SU-DHL-6 (cell line): Measurements from ENCODE around the gene ETV3L.
"Not testable (repeated sequence)": the region's sequence is repeated elsewhere in the genome, so short reads cannot be mapped to it uniquely, and the experiment has no call there.

Experiments used
- H2AFZ ChIP-seq: fragments of 200-600 bp; sonication (generic); 2 replicates; pipeline ENCODE4 v1.6.1; 2014; ENCODE audit warnings: low read depth, mild to moderate bottlenecking, moderate library complexity, mixed read lengths, antibody characterized with exemption, low read length; ENCODE audit not compliant: severe bottlenecking
- H3F3A ChIP-seq: fragments of 200-600 bp; shearing (Covaris generic); 2 replicates; pipeline ENCODE4 v1.6.0; 2016; ENCODE audit warnings: antibody characterized with exemption, mild to moderate bottlenecking; ENCODE audit not compliant: insufficient read depth
- H3K27ac ChIP-seq: fragments of 200-600 bp; sonication (generic); 2 replicates; pipeline ENCODE4 v1.5.1; 2016; ENCODE audit warnings: low read depth, mild to moderate bottlenecking, low read length, moderate library complexity, mixed read lengths
- H3K27me3 ChIP-seq: fragments of 200-600 bp; sonication (generic), shearing (Covaris generic); 2 replicates; pipeline ENCODE4 v1.6.0; 2014; ENCODE audit warnings: mild to moderate bottlenecking, low read length
- H3K36me3 ChIP-seq: fragments of 200-600 bp; sonication (generic); 2 replicates; pipeline ENCODE4 v1.6.1; 2014; ENCODE audit warnings: mild to moderate bottlenecking, low read length, mixed read lengths
- H3K4me2 ChIP-seq: fragments of 300-600, 200-600 bp; shearing (Covaris generic), sonication (generic); 2 replicates; pipeline ENCODE4 v1.6.0; 2014; ENCODE audit warnings: low read length, low read depth, mild to moderate bottlenecking; ENCODE audit not compliant: poor library complexity, severe bottlenecking
- H3K4me3 ChIP-seq: fragments of 200-600 bp; sonication (generic); 2 replicates; pipeline ENCODE4 v1.5.1; 2014; ENCODE audit warnings: antibody characterized with exemption, low read length, mild to moderate bottlenecking, mixed read lengths; ENCODE audit not compliant: insufficient read depth, poor library complexity, severe bottlenecking
- H3K79me2 ChIP-seq: fragments of 200-600 bp; sonication (generic); 2 replicates; pipeline ENCODE4 v1.6.1; 2014; ENCODE audit warnings: mild to moderate bottlenecking, low read length, moderate library complexity; ENCODE audit not compliant: insufficient read depth
- H3K9ac ChIP-seq: fragments of 200-600 bp; sonication (generic); 2 replicates; pipeline ENCODE4 v1.7.0; 2014; ENCODE audit warnings: mild to moderate bottlenecking, low read length
- H3K9me2 ChIP-seq: fragments of 200-600 bp; sonication (generic); replicated peaks from 2 replicates; pipeline ENCODE4 v1.6.1; 2014; ENCODE audit warnings: low read length; ENCODE audit not compliant: insufficient read depth
- H3K9me3 ChIP-seq: fragments of 200-600 bp; sonication (generic); 2 replicates; pipeline ENCODE4 v1.6.1; 2014; ENCODE audit warnings: low read length, mixed read lengths; ENCODE audit not compliant: insufficient read depth
- H4K20me1 ChIP-seq: fragments of 200-600 bp; sonication (generic); 2 replicates; pipeline ENCODE4 v1.6.1; 2014; ENCODE audit warnings: low read depth, mild to moderate bottlenecking, antibody characterized with exemption, low read length, moderate library complexity, mixed read lengths
- EZH2phosphoT487 ChIP-seq: fragments of 200-600 bp; sonication (generic), shearing (Covaris generic); conservative IDR thresholded peaks from 2 replicates; pipeline ENCODE4 v1.6.1; 2018; ENCODE audit warnings: mild to moderate bottlenecking, antibody characterized with exemption, low read length, moderate library complexity, mixed read lengths
- TF ChIP-seq, protein P1 (sequence below): fragments of 200-600 bp; sonication (generic); IDR thresholded peaks from one replicate; pipeline ENCODE4 v1.5.1; 2017; ENCODE audit warnings: antibody characterized with exemption, mild to moderate bottlenecking, low read length, moderate library complexity; ENCODE audit not compliant: insufficient read depth, poor library complexity, severe bottlenecking

Gene ETV3L

DNA sequence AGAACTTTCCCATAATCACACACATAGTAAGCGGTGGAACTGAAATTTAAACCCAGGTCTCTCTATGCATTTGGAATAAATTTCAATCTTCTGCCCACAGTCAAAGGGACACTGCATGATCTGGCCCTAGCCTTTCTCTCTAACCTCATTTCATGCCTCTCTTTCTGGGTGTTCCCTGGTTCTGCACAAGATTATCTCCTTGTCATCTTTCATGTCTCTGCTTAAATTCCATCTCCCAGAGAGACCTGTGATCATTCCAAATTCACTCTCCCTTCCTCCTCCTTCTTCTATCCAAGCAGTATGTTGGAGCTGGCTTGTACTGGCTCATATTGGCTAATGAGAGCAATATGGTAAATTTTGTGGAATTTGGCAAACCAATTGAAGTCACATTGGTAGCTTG is 22.2 kb downstream of the ETV3L start:
- TF ChIP-seq, protein P1, sequence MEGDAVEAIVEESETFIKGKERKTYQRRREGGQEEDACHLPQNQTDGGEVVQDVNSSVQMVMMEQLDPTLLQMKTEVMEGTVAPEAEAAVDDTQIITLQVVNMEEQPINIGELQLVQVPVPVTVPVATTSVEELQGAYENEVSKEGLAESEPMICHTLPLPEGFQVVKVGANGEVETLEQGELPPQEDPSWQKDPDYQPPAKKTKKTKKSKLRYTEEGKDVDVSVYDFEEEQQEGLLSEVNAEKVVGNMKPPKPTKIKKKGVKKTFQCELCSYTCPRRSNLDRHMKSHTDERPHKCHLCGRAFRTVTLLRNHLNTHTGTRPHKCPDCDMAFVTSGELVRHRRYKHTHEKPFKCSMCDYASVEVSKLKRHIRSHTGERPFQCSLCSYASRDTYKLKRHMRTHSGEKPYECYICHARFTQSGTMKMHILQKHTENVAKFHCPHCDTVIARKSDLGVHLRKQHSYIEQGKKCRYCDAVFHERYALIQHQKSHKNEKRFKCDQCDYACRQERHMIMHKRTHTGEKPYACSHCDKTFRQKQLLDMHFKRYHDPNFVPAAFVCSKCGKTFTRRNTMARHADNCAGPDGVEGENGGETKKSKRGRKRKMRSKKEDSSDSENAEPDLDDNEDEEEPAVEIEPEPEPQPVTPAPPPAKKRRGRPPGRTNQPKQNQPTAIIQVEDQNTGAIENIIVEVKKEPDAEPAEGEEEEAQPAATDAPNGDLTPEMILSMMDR = no peak
- no peak for TF ChIP-seq EZH2phosphoT487
- no peaks in the 10 kb centered on the region for H3K79me2 ChIP-seq

DNA sequence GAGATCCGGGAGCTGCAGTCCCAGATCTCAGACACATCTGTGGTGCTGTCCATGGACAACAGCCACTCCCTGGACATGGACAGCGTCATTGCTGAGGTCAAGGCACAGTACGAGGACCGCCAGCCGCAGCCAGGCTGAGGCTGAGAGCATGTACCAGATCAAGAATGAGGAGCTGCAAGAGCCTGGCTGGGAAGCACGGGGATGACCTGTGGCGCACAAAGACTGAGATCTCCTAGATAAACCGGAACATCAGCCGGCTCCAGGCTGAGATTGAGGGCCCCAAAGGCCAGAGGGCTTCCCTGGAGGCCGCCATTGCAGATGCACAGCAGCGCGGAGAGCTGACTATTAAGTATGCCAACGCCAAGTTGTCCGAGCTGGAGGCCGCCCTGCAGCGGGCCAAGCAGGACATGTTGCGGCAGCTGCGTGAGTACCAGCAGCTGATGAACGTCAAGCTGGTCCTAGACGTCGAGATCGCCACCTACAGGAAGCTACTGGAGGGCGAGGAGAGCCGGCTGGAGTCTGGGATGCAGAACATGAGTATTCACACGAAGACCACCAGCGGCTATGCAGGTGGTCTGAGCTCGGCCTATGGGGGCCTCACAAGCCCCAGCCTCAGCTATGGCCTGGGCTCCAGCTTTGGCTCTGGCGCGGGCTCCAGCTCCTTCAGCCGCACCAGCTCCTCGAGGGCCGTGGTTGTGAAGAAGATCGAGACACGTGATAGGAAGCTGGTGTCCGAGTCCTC is 25.5 kb downstream of the ETV3L start:
- Histone ChIP-seq H3K79me2 (no peaks in the 10 kb centered on the region), H3K9me2 (no peaks in the 10 kb centered on the region), H3K4me2 (no peak overlapping the region), H3F3A (no peaks in the 10 kb centered on the region), H3K27me3 (no peaks in the 10 kb centered on the region), H3K4me3 (no peak overlapping the region), H4K20me1 (no peaks in the 10 kb centered on the region), H3K27ac (no peak overlapping the region), H3K9ac (no peak overlapping the region), H2AFZ (no peak overlapping the region), H3K9me3 (no peaks in the 10 kb centered on the region), H3K36me3 (no peaks in the 10 kb centered on the region)
- no peak for TF ChIP-seq EZH2phosphoT487
- TF ChIP-seq, protein P1 = peak; percentile 16

More for the DNA sequence above, 22.2 kb downstream of the ETV3L start:
- Histone ChIP-seq H3K9ac (no peak overlapping the region), H3K27ac (no peak overlapping the region), H4K20me1 (no peaks in the 10 kb centered on the region), H3K36me3 (no peaks in the 10 kb centered on the region), H2AFZ (no peak overlapping the region), H3K27me3 (no peaks in the 10 kb centered on the region), H3K9me2 (no peaks in the 10 kb centered on the region), H3F3A (no peaks in the 10 kb centered on the region), H3K4me3 (no peak overlapping the region), H3K9me3 (no peaks in the 10 kb centered on the region), H3K4me2 (no peak overlapping the region)

- Histone ChIP-seq H2AFZ (no peak overlapping the region), H3K79me2 (no peaks in the 10 kb centered on the region), H3K9ac (no peak overlapping the region), H3K27ac (no peak overlapping the region), H3K9me3 (no peaks in the 10 kb centered on the region), H3K27me3 (no peaks in the 10 kb centered on the region), H3F3A (no peaks in the 10 kb centered on the region), H3K36me3 (no peaks in the 10 kb centered on the region), H3K9me2 (no peaks in the 10 kb centered on the region), H3K4me3 (no peak overlapping the region), H3K4me2 (no peak overlapping the region), H4K20me1 (no peaks in the 10 kb centered on the region)
- TF ChIP-seq EZH2phosphoT487 = no peak
- TF ChIP-seq, protein P1 = no peak
Observed at GRCh38 chr1:157069601-157070000, 30.0 kb downstream of the ETV3L start.

DNA sequence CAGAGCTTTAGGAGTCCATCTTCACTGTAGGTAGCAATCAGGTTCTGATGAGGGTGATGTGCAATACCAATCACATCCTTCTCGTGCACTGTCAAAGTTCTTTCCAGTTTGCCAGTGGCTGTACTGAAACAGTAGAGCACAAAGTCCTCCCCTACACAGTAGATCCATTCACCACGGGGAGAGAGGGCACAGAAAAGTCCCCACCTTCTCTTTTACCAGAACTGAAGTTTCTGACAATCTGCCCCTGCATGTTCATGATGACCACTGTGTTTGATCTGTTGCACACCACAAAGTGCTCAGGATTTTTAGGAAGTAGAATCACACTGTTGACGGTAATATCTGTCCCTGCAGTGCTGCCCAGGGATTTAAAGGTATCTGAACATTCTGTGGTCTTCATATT is 40.4 kb downstream of the ETV3L start:
- H3K9me2 ChIP-seq, H3F3A ChIP-seq, H3K4me3 ChIP-seq, H2AFZ ChIP-seq, H3K27ac ChIP-seq, H3K4me2 ChIP-seq, H4K20me1 ChIP-seq, H3K36me3 ChIP-seq, H3K9me3 ChIP-seq, H3K79me2 ChIP-seq, H3K9ac ChIP-seq, H3K27me3 ChIP-seq: not testable (repeated sequence)
